Measurements from ENCODE around the gene TREML2.

Gene TREML2

GRCh38 chr6:41208439-41209106 is 7.6 kb upstream of the TREML2 start:
- no peak overlapping the region for H3K4me3 ChIP-seq (ENCODE audit: insufficient read length, low read depth)
- H3K4me1 ChIP-seq (ENCODE audit: insufficient read depth, insufficient read length), result no peaks in the 10 kb centered on the region
- TF ChIP-seq ZNF274 (IDR thresholded peaks at IDR 0.05; ENCODE audit: low read depth, low read length), result no peak
- no peak for TF ChIP-seq SUZ12 (IDR thresholded peaks at IDR 0.05; ENCODE audit: extremely low read depth, insufficient read depth, insufficient read length)
- no peak for TF ChIP-seq YY1 (IDR thresholded peaks at IDR 0.05; ENCODE audit: insufficient read depth, insufficient read length)
- DNase-seq (ENCODE audit: low read depth, low spot score), result no peak
- no peak overlapping the region for H3K9ac ChIP-seq (ENCODE audit: insufficient read length, low read depth)
- H3K36me3 ChIP-seq (ENCODE audit: insufficient read depth, insufficient read length, low read length), result no peaks in the 10 kb centered on the region
- H3K27me3 ChIP-seq (ENCODE audit: insufficient read depth, insufficient read length), result no peaks in the 10 kb centered on the region
- no peaks in the 10 kb centered on the region for H3K9me3 ChIP-seq (ENCODE audit: insufficient read depth, low read length)

- Histone ChIP-seq H3K36me3 (ENCODE audit: insufficient read depth, insufficient read length, low read length) (no peaks in the 10 kb centered on the region), H3K4me3 (ENCODE audit: insufficient read length, low read depth) (no peak overlapping the region), H3K27me3 (ENCODE audit: insufficient read depth, insufficient read length) (no peaks in the 10 kb centered on the region), H3K9ac (ENCODE audit: insufficient read length, low read depth) (no peak overlapping the region), H3K4me1 (ENCODE audit: insufficient read depth, insufficient read length) (peaks cover 2% of the 10 kb centered on the region), H3K9me3 (ENCODE audit: insufficient read depth, low read length) (no peaks in the 10 kb centered on the region)
- DNase-seq (ENCODE audit: low read depth, low spot score), result no peak
- no peak for TF ChIP-seq YY1 (IDR thresholded peaks at IDR 0.05; ENCODE audit: insufficient read depth, insufficient read length)
- no peak for TF ChIP-seq ZNF274 (IDR thresholded peaks at IDR 0.05; ENCODE audit: low read depth, low read length)
- no peak for TF ChIP-seq SUZ12 (IDR thresholded peaks at IDR 0.05; ENCODE audit: extremely low read depth, insufficient read depth, insufficient read length)
Measured at GRCh38 chr6:41204156-41204555, 3.2 kb upstream of the TREML2 start.

- Histone ChIP-seq H3K27me3 (ENCODE audit: insufficient read depth, insufficient read length) (no peaks in the 10 kb centered on the region), H3K4me1 (ENCODE audit: insufficient read depth, insufficient read length) (peaks cover 2% of the 10 kb centered on the region), H3K36me3 (ENCODE audit: insufficient read depth, insufficient read length, low read length) (no peaks in the 10 kb centered on the region), H3K9me3 (ENCODE audit: insufficient read depth, low read length) (no peaks in the 10 kb centered on the region), H3K9ac (ENCODE audit: insufficient read length, low read depth) (no peak overlapping the region), H3K4me3 (ENCODE audit: insufficient read length, low read depth) (no peak overlapping the region)
- TF ChIP-seq ZNF274 (IDR thresholded peaks at IDR 0.05; ENCODE audit: low read depth, low read length), result no peak
- no peak for TF ChIP-seq YY1 (IDR thresholded peaks at IDR 0.05; ENCODE audit: insufficient read depth, insufficient read length)
- no peak for TF ChIP-seq SUZ12 (IDR thresholded peaks at IDR 0.05; ENCODE audit: extremely low read depth, insufficient read depth, insufficient read length)
- no peak for DNase-seq (ENCODE audit: low read depth, low spot score)
Measured at GRCh38 chr6:41201764-41202173, 820 bp upstream of the TREML2 start.

- peaks cover 2% of the 10 kb centered on the region for H3K4me1 ChIP-seq (ENCODE audit: insufficient read depth, insufficient read length)
- H3K9me3 ChIP-seq (ENCODE audit: insufficient read depth, low read length), result no peaks in the 10 kb centered on the region
- no peak overlapping the region for H3K9ac ChIP-seq (ENCODE audit: insufficient read length, low read depth)
- TF ChIP-seq SUZ12 (IDR thresholded peaks at IDR 0.05; ENCODE audit: extremely low read depth, insufficient read depth, insufficient read length), result no peak
- TF ChIP-seq YY1 (IDR thresholded peaks at IDR 0.05; ENCODE audit: insufficient read depth, insufficient read length), result no peak
- TF ChIP-seq ZNF274 (IDR thresholded peaks at IDR 0.05; ENCODE audit: low read depth, low read length), result no peak
- no peaks in the 10 kb centered on the region for H3K36me3 ChIP-seq (ENCODE audit: insufficient read depth, insufficient read length, low read length)
- no peak for DNase-seq (ENCODE audit: low read depth, low spot score)
- no peak overlapping the region for H3K4me3 ChIP-seq (ENCODE audit: insufficient read length, low read depth)
- H3K27me3 ChIP-seq (ENCODE audit: insufficient read depth, insufficient read length), result no peaks in the 10 kb centered on the region
Measured at GRCh38 chr6:41200296-41200900, 551 bp downstream of the TREML2 start.

- Histone ChIP-seq H3K9me3 (ENCODE audit: insufficient read depth, low read length) (no peaks in the 10 kb centered on the region), H3K36me3 (ENCODE audit: insufficient read depth, insufficient read length, low read length) (no peaks in the 10 kb centered on the region), H3K9ac (ENCODE audit: insufficient read length, low read depth) (no peak overlapping the region), H3K4me1 (ENCODE audit: insufficient read depth, insufficient read length) (peaks cover 2% of the 10 kb centered on the region), H3K4me3 (ENCODE audit: insufficient read length, low read depth) (no peak overlapping the region), H3K27me3 (ENCODE audit: insufficient read depth, insufficient read length) (no peaks in the 10 kb centered on the region)
- TF ChIP-seq SUZ12 (IDR thresholded peaks at IDR 0.05; ENCODE audit: extremely low read depth, insufficient read depth, insufficient read length), result no peak
- DNase-seq (ENCODE audit: low read depth, low spot score), result no peak
Measured at GRCh38 chr6:41199552-41200246, 1.2 kb downstream of the TREML2 start.

GRCh38 chr6:41197234-41197633 is 3.7 kb downstream of the TREML2 start:
- no peaks in the 10 kb centered on the region for H3K36me3 ChIP-seq (ENCODE audit: insufficient read depth, insufficient read length, low read length)
- DNase-seq (ENCODE audit: low read depth, low spot score), result no peak
- H3K9ac ChIP-seq (ENCODE audit: insufficient read length, low read depth), result no peak overlapping the region
- H3K4me1 ChIP-seq (ENCODE audit: insufficient read depth, insufficient read length), result peaks cover 2% of the 10 kb centered on the region
- TF ChIP-seq ZNF274 (IDR thresholded peaks at IDR 0.05; ENCODE audit: low read depth, low read length) (no peak), YY1 (IDR thresholded peaks at IDR 0.05; ENCODE audit: insufficient read depth, insufficient read length) (no peak), SUZ12 (IDR thresholded peaks at IDR 0.05; ENCODE audit: extremely low read depth, insufficient read depth, insufficient read length) (no peak)
- no peaks in the 10 kb centered on the region for H3K27me3 ChIP-seq (ENCODE audit: insufficient read depth, insufficient read length)
- H3K4me3 ChIP-seq (ENCODE audit: insufficient read length, low read depth), result no peak overlapping the region
- no peaks in the 10 kb centered on the region for H3K9me3 ChIP-seq (ENCODE audit: insufficient read depth, low read length)

- no peak for DNase-seq (ENCODE audit: low read depth, low spot score)
- Histone ChIP-seq H3K9me3 (ENCODE audit: insufficient read depth, low read length) (peaks cover 13% of the 10 kb centered on the region; the same call in 1 of the 2 replicates), H3K27me3 (ENCODE audit: insufficient read depth, insufficient read length) (no peaks in the 10 kb centered on the region), H3K36me3 (ENCODE audit: insufficient read depth, insufficient read length, low read length) (no peaks in the 10 kb centered on the region), H3K4me1 (ENCODE audit: insufficient read depth, insufficient read length) (no peaks in the 10 kb centered on the region), H3K9ac (ENCODE audit: insufficient read length, low read depth) (no peak overlapping the region), H3K4me3 (ENCODE audit: insufficient read length, low read depth) (no peak overlapping the region)
- TF ChIP-seq ZNF274 (IDR thresholded peaks at IDR 0.05; ENCODE audit: low read depth, low read length) (no peak), YY1 (IDR thresholded peaks at IDR 0.05; ENCODE audit: insufficient read depth, insufficient read length) (no peak)
Measured at GRCh38 chr6:41194386-41194785, 6.6 kb downstream of the TREML2 start.
